Parathyroid adenoma (tissue), 2 donors: Measurements from ENCODE around the gene RBBP5.

Source experiments
- H2AFZ ChIP-seq: fragments of 300-600 bp; sonication (generic); one replicate; pipeline ENCODE4 v1.7.0; 2017; ENCODE audit warnings: antibody characterized with exemption, mild to moderate bottlenecking
- H3K27ac ChIP-seq: fragments of 300-600 bp; sonication (generic); one replicate; pipeline ENCODE4 v1.7.0; 2017
- H3K27me3 ChIP-seq: fragments of 300-600 bp; sonication (generic); one replicate; pipeline ENCODE4 v1.7.0; 2017; ENCODE audit warnings: low read length; ENCODE audit not compliant: control insufficient read depth, insufficient read depth
- H3K36me3 ChIP-seq: fragments of 300-600 bp; sonication (generic); one replicate; pipeline ENCODE4 v1.7.0; 2017; ENCODE audit warnings: low read length; ENCODE audit not compliant: control insufficient read depth, insufficient read depth
- H3K4me1 ChIP-seq: fragments of 300-600 bp; sonication (generic); one replicate; pipeline ENCODE4 v1.7.0; 2017; ENCODE audit warnings: control low read depth
- H3K4me2 ChIP-seq: fragments of 300-600 bp; sonication (generic); one replicate; pipeline ENCODE4 v1.7.0; 2017; ENCODE audit warnings: low read length
- H3K4me3 ChIP-seq: fragments of 300-600 bp; sonication (generic); one replicate; pipeline ENCODE4 v1.7.0; 2017; ENCODE audit warnings: low read depth, low read length
- H3K79me2 ChIP-seq: fragments of 300-600 bp; sonication (generic); one replicate; pipeline ENCODE4 v1.7.0; 2017; ENCODE audit warnings: control low read depth
- H3K9ac ChIP-seq: fragments of 300-600 bp; sonication (generic); one replicate; pipeline ENCODE4 v1.7.0; 2017; ENCODE audit warnings: mild to moderate bottlenecking
- H3K9me3 ChIP-seq: fragments of 300-600 bp; sonication (generic); one replicate; pipeline ENCODE4 v1.7.0; 2017; ENCODE audit warnings: low read length; ENCODE audit not compliant: control insufficient read depth
- CTCF ChIP-seq: fragments of 300-600 bp; sonication (generic); IDR thresholded peaks from one replicate; pipeline ENCODE4 v1.7.0; 2017; ENCODE audit warnings: antibody characterized with exemption, mild to moderate bottlenecking
- donor health status: primary hyperparathyroidism.

RBBP5 gene

GRCh38 chr1:205062319-205062718, 59.5 kb downstream of the RBBP5 start:
- Histone ChIP-seq H3K79me2 (no peaks in the 10 kb centered on the region), H3K36me3 (no peaks in the 10 kb centered on the region), H3K27ac (no peak overlapping the region), H3K4me1 (no peaks in the 10 kb centered on the region), H3K4me2 (no peak overlapping the region), H3K9me3 (no peaks in the 10 kb centered on the region), H2AFZ (no peak overlapping the region), H3K9ac (no peak overlapping the region), H3K27me3 (no peaks in the 10 kb centered on the region), H3K4me3 (no peak overlapping the region)
- no peak for TF ChIP-seq CTCF

- Histone ChIP-seq H3K4me2 (no peak overlapping the region), H3K79me2 (no peaks in the 10 kb centered on the region), H3K36me3 (no peaks in the 10 kb centered on the region), H3K27me3 (no peaks in the 10 kb centered on the region), H3K9ac (no peak overlapping the region), H3K9me3 (no peaks in the 10 kb centered on the region), H2AFZ (no peak overlapping the region), H3K4me3 (no peak overlapping the region), H3K4me1 (no peaks in the 10 kb centered on the region), H3K27ac (no peak overlapping the region)
- peak; percentile 58 for TF ChIP-seq CTCF
These were observed 60.1 kb downstream of the RBBP5 start for GRCh38 chr1:205061665-205062069.

- no peak for TF ChIP-seq CTCF
- Histone ChIP-seq H3K4me2 (no peak overlapping the region), H3K79me2 (no peaks in the 10 kb centered on the region), H3K27ac (no peak overlapping the region), H3K27me3 (no peaks in the 10 kb centered on the region), H3K4me3 (no peak overlapping the region), H3K4me1 (no peaks in the 10 kb centered on the region), H3K9me3 (no peaks in the 10 kb centered on the region), H3K36me3 (no peaks in the 10 kb centered on the region), H3K9ac (no peak overlapping the region), H2AFZ (no peak overlapping the region)
These were observed 60.6 kb downstream of the RBBP5 start for GRCh38 chr1:205061227-205061626.

- H3K27me3 ChIP-seq: no peaks in the 10 kb centered on the region
- no peak overlapping the region for H3K9ac ChIP-seq
- no peak for TF ChIP-seq CTCF
- no peak overlapping the region for H3K27ac ChIP-seq
- no peaks in the 10 kb centered on the region for H3K9me3 ChIP-seq
- no peaks in the 10 kb centered on the region for H3K4me1 ChIP-seq
- H3K4me3 ChIP-seq: no peak overlapping the region
- no peak overlapping the region for H3K4me2 ChIP-seq
- H3K36me3 ChIP-seq: no peaks in the 10 kb centered on the region
- H2AFZ ChIP-seq: no peak overlapping the region
- H3K79me2 ChIP-seq: no peaks in the 10 kb centered on the region
These were observed 61.0 kb downstream of the RBBP5 start for GRCh38 chr1:205060746-205061145.

- no peak overlapping the region for H3K4me3 ChIP-seq
- no peak overlapping the region for H3K27ac ChIP-seq
- no peak overlapping the region for H2AFZ ChIP-seq
- H3K27me3 ChIP-seq: no peaks in the 10 kb centered on the region
- H3K4me2 ChIP-seq: no peak overlapping the region
- no peak overlapping the region for H3K9ac ChIP-seq
- H3K79me2 ChIP-seq: no peaks in the 10 kb centered on the region
- H3K4me1 ChIP-seq: no peaks in the 10 kb centered on the region
- no peaks in the 10 kb centered on the region for H3K36me3 ChIP-seq
- H3K9me3 ChIP-seq: no peaks in the 10 kb centered on the region
- TF ChIP-seq CTCF: no peak
These were observed 62.1 kb downstream of the RBBP5 start for GRCh38 chr1:205059660-205060059.
